ENCODE results near the gene ERICH2. TPM values are rescaled to one million over a fixed set of nuclear protein-coding genes. Genes with fewer than 3 reads are reported as not detected.

The ERICH2 gene
- total and polyA plus RNA-seq, 2 of the 13 experiments (the other 11 are each of a cell fraction or from before 2014, with no cell fraction given): not detected

GRCh38 chr2:170770606-170771420, 635 bp downstream of the ERICH2 start (continued):
- TF ChIP-seq KIAA2018 (CRISPR knock-in tag; IDR thresholded peaks at IDR 0.05; ENCODE audit: borderline replicate concordance): no peak
- no peak for TF ChIP-seq ZNF17 (CRISPR knock-in tag; IDR thresholded peaks at IDR 0.05)
- TF ChIP-seq ZBTB8A (CRISPR knock-in tag; IDR thresholded peaks at IDR 0.05; ENCODE audit: borderline replicate concordance, low read depth): peak; percentile 77; the same call in 1 of the 2 replicates
- no peak for TF ChIP-seq HIC2 (CRISPR knock-in tag; IDR thresholded peaks at IDR 0.05; ENCODE audit: low read depth)
- peak; percentile 92 for TF ChIP-seq ZNF891 (CRISPR knock-in tag; IDR thresholded peaks at IDR 0.05)
- no peak for TF ChIP-seq E2F1 (CRISPR knock-in tag; IDR thresholded peaks at IDR 0.05)
- TF ChIP-seq GATAD1 (CRISPR knock-in tag; IDR thresholded peaks at IDR 0.05): peak; percentile 36; the same call in 1 of the 2 replicates
- TF ChIP-seq SATB2 (CRISPR knock-in tag; IDR thresholded peaks at IDR 0.05): 0 out of 2 replicates have a peak, but pooled peaks have one; percentile 47
- peak; percentile 73; the same call in 1 of the 2 replicates for TF ChIP-seq ZFP91 (CRISPR knock-in tag; IDR thresholded peaks at IDR 0.05; ENCODE audit: borderline replicate concordance)
- TF ChIP-seq ZNF678 (CRISPR knock-in tag; IDR thresholded peaks at IDR 0.05): peak; percentile 42; the same call in 1 of the 2 replicates
- TF ChIP-seq GABPA (IDR thresholded peaks at IDR 0.05; ENCODE audit: low read depth, low read length): peak; percentile 37
- TF ChIP-seq GABPA (CRISPR knock-in tag; IDR thresholded peaks at IDR 0.05; ENCODE audit: low read depth): peak; percentile 70
- TF ChIP-seq THRA (CRISPR knock-in tag; IDR thresholded peaks at IDR 0.05; ENCODE audit: borderline replicate concordance): peak; percentile 16; the same call in 1 of the 2 replicates
- no peak for TF ChIP-seq BCL6 (CRISPR knock-in tag; IDR thresholded peaks at IDR 0.05)
